Right lobe of liver (tissue), 6 donors: ENCODE data around the gene PGM5. TPM values are rescaled to one million over a fixed set of nuclear protein-coding genes. Genes with fewer than 3 reads are reported as not detected.
A peak's percentile ranks its signal among the peaks of the same experiment; 100 is the strongest.

ENCODE experiments used
- ATAC-seq, 4 donors: fragments of 200-7000 bp; cut with Tn5 transposase; one replicate each; pipeline ENCODE4 v1.9.1; 2020; ENCODE audit warnings: mild to moderate bottlenecking in 4 of 4, moderate library complexity in 4 of 4
- DNase-seq, 3 donors: peaks; one replicate each; pipeline ENCODE4 v3.0.0-alpha.2; 2020
- H3K27ac ChIP-seq, 3 donors: fragments of 200-600 bp; one replicate each; pipeline ENCODE4 v1.8.0; 2022
- H3K27me3 ChIP-seq, 2 donors: fragments of 200-600 bp; one replicate each; pipeline ENCODE4 v1.8.0; 2022
- H3K36me3 ChIP-seq, 4 donors: fragments of 200-600 bp; sonication (generic) in 1 of 4; one replicate each; pipeline versions ENCODE4 v1.5.1 to v1.8.0; 2017 to 2022; ENCODE audit warnings: control low read depth in 1 of 4
- H3K4me1 ChIP-seq, 4 donors: fragments of 200-600 bp; sonication (generic) in 1 of 4; one replicate each; pipeline versions ENCODE4 v1.5.1 to v1.8.0; 2017 to 2022; ENCODE audit warnings: control low read depth in 1 of 4
- H3K4me3 ChIP-seq, 3 donors: fragments of 200-600 bp; one replicate each; pipeline ENCODE4 v1.8.0; 2022
- H3K9me3 ChIP-seq, 4 donors: fragments of 200-600 bp; sonication (generic) in 1 of 4; one replicate each; pipeline versions ENCODE4 v1.5.1 to v1.8.0; 2017 to 2022; ENCODE audit warnings: control low read depth in 1 of 4
- POLR2A ChIP-seq: fragments of 450-650 bp; IDR thresholded peaks from one replicate; pipeline ENCODE4 v1.6.1; 2017; ENCODE audit warnings: antibody characterized with exemption, mild to moderate bottlenecking
- WGBS: methylation state at CpG from one replicate; pipeline ENCODE4 v1.1.6; 2018; ENCODE audit warnings: low coverage, low lambda C conversion rate; ENCODE audit not compliant: insufficient coverage; ENCODE audit errors: missing lambda C conversion rate; 5-methylcytosine and 5-hydroxymethylcytosine counted together
- intact Hi-C, 2 donors: fragments of 100-400 bp; cut with DNase I; formaldehyde crosslinking; loops; one replicate each; pipeline versions ENCODE4 v1.11.2 to v1.14.1; 2022
- total RNA-seq, 6 experiments: library from RNA; depleted of rRNA in 2 of 6; stranded (reverse); fragments of >200 nt in 2 of 6; fragmentation: NEBNext Ultra II Directional in 3 of 6; extraction: Animal tissue kit (Norgen Biotek cat#: 25700) in 3 of 6; gene quantifications; one replicate each; pipeline versions ENCODE4 v1.1.0 to v1.2.4, GENCODE V29; 2016 to 2023
- TF ChIP-seq, protein P1 (sequence below), 4 donors: fragments of 200-600 bp in 3 of 4; fragments of 450-650 bp in 1 of 4; IDR thresholded peaks; one replicate each; pipeline versions ENCODE4 v1.5.1 to v1.8.0; 2016 to 2022; ENCODE audit warnings: antibody characterized with exemption in 4 of 4, mild to moderate bottlenecking in 2 of 4
- donor health status: DM: no; HTN: yes; CAD: no.
- donor health status: DM: no; HTN: no; CAD: no.
- donor health status: DM: no; HTN: no; CAD: no.
- donor health status: DM: no; HTN: yes; CAD: no.
- donor health status: DM: no; HTN: yes; CAD: no.

Gene PGM5
- total RNA-seq, 6 experiments from 2014 or later, result 1.4 to 3.5 (median 2.9) TPM

DNA sequence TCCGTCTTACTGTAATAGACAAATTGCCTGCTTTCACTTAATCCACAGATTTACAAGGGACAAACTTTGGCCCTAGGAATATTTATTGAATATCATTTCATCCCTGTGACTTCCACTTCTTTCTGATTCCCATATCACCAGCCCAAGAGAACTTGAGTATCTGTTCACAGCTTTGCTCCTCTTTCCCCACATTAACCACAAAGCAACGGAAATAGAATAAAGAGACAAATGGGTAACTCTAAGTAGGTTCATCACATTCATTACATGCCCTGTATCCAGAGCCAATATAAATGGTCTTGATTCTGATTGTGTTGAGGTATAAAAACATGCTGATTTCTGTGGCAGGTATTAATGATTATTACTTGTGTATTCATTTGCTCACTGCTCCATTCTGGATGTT, 142.4 kb downstream of the PGM5 start:
- ATAC-seq (no peak), DNase-seq (no peak)
- no peak for TF ChIP-seq POLR2A
- TF ChIP-seq, protein P1, sequence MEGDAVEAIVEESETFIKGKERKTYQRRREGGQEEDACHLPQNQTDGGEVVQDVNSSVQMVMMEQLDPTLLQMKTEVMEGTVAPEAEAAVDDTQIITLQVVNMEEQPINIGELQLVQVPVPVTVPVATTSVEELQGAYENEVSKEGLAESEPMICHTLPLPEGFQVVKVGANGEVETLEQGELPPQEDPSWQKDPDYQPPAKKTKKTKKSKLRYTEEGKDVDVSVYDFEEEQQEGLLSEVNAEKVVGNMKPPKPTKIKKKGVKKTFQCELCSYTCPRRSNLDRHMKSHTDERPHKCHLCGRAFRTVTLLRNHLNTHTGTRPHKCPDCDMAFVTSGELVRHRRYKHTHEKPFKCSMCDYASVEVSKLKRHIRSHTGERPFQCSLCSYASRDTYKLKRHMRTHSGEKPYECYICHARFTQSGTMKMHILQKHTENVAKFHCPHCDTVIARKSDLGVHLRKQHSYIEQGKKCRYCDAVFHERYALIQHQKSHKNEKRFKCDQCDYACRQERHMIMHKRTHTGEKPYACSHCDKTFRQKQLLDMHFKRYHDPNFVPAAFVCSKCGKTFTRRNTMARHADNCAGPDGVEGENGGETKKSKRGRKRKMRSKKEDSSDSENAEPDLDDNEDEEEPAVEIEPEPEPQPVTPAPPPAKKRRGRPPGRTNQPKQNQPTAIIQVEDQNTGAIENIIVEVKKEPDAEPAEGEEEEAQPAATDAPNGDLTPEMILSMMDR (IDR thresholded peaks at IDR 0.05), result no peak
- Histone ChIP-seq H3K36me3 (no peaks in the 10 kb centered on the region), H3K27me3 (no peaks in the 10 kb centered on the region), H3K4me3 (no peak overlapping the region), H3K4me1 (peaks cover 0 to 8% (median 0%) of the 10 kb centered on the region in 4 donors), H3K9me3 (no peaks in the 10 kb centered on the region), H3K27ac (no peak overlapping the region)
- intact Hi-C loops, result no loop called here
- WGBS, result 54% methylated on average over 1 of the region's 2 CpGs

GRCh38 chr9:68500457-68501381, 144.3 kb downstream of the PGM5 start:
- Histone ChIP-seq H3K36me3 (no peaks in the 10 kb centered on the region), H3K27me3 (no peaks in the 10 kb centered on the region), H3K27ac (no peak overlapping the region), H3K4me1 (peaks cover 0 to 11% (median 1%) of the 10 kb centered on the region in 4 donors), H3K9me3 (no peaks in the 10 kb centered on the region), H3K4me3 (no peak overlapping the region)
- ATAC-seq (peak; percentile 83 to 95 (median 84)), DNase-seq (no peak)
- WGBS, result 47% methylated on average over 9 of the region's 9 CpGs
- TF ChIP-seq, protein P1 (IDR thresholded peaks at IDR 0.05), result no peak
- TF ChIP-seq POLR2A, result no peak
- intact Hi-C loops, result no loop called here

DNA sequence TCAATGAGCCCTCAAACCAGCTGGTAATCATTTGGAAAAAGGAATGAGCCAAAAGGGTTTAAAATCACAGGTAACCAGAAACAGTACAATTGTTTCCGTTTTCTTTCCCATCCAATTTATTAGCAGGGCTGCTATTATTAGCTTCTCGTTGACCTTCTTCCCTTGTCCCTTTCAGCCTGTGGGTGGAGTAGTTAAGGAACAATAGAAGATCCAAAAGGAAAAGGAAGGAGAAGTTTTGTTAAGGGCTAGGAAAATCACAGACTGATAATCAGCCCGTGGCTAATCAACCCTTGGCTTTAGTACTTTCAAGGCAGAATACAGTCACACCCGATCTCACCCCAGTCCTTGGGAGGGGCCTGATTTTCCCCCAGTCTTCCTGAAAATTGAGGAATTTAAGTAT, 145.9 kb downstream of the PGM5 start:
- Histone ChIP-seq H3K4me3 (no peak overlapping the region), H3K27ac (no peak overlapping the region), H3K9me3 (no peaks in the 10 kb centered on the region), H3K4me1 (peaks cover 0 to 20% (median 9%) of the 10 kb centered on the region in 4 donors), H3K36me3 (no peaks in the 10 kb centered on the region), H3K27me3 (no peaks in the 10 kb centered on the region)
- no peak for TF ChIP-seq POLR2A
- TF ChIP-seq, protein P1 (IDR thresholded peaks at IDR 0.05), result no peak
- DNase-seq, result no peak
- intact Hi-C loops, result no loop called here
- WGBS, result 61% methylated on average over 4 of the region's 4 CpGs
- no peak for ATAC-seq

DNA sequence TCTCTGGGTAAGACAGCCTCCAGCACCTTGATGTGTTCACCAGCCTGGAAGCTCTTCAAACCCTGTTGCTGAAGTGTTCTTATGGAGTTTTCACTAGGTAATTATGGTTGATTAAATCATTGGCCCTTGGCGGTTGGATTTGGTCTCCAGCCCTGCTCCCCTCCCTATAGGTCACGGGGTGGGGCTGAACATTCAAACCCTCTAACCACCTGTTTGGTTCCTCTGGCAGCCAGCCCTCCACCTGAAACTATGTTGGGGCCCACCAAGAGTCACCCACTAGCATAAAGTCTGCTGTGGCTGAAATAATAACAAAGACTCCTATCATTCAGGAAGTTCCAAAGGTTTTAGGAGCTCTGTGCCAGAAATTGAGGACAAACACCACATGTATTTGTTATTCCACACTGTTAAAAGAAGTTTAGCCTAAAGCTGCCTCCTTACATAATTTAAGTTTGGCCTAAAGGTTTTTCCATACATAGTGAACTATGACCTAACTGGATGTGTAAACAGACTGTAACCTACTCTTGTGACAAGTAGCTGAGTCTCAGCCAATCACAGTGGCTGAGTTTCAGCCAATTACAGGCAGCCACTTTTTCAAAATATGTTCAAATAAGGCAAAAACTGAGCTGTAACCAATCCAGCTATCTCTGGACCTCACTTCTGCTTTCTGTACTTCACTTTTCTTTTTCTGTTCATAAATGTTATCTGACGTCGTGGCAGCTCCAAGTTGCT, 149.4 kb downstream of the PGM5 start:
- H3K9me3 ChIP-seq, result no peaks in the 10 kb centered on the region
- intact Hi-C loops, result no loop called here
- ATAC-seq (peak; percentile 33 to 57 (median 52)), DNase-seq (no peak)
- H3K36me3 ChIP-seq, result no peaks in the 10 kb centered on the region
- H3K27ac ChIP-seq, result peak overlapping the region; percentile 24 to 35 (median 34)
- peaks cover 0 to 30% (median 12%) of the 10 kb centered on the region in 4 donors for H3K4me1 ChIP-seq
- TF ChIP-seq, protein P1 (IDR thresholded peaks at IDR 0.05), result no peak
- no peak for TF ChIP-seq POLR2A
- WGBS, result 28% methylated on average over 2 of the region's 4 CpGs
- H3K27me3 ChIP-seq, result no peaks in the 10 kb centered on the region
- H3K4me3 ChIP-seq, result no peak overlapping the region
